SKM-1 (cell line): ENCODE measurements around the gene GADD45G.

Experiments used
- DNase-seq: peaks from one replicate; lab custom pipeline; 2025; ENCODE audit not compliant: unreplicated experiment; lab: John Stamatoyannopoulos, UW

GADD45G gene

DNA sequence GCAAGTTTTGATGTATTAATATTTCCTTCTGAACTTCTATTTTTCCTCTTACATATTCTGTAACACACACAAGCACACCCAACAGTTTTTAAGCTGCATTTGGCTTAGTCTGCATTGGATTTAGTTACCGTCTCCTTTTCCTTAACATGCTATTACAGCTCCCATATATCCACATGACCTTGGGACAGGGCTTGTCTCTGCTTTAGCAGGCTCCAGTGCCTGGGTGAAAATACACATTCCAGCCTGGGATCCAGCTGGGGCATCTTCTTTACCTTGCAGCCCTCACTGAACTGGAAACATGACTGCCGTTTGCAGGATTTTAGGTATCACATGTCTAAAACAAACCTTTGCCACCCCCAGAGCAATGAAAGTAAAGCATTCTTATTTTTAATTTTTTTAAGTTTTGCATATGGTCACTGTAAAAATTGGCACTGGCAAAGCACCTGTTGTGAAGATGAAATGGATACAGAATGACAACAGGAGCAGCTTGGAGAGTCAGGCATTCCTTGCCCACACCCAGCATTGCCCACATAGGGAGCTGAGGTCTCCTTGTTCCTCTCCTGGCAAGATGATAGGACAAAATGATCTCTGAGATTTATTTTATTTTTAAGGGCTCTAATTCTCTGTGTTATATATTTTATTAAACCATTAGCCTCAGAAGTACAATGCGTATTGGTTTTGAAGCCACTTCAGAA is 4.0 kb downstream of the GADD45G start:
- DNase-seq = no peak

DNA sequence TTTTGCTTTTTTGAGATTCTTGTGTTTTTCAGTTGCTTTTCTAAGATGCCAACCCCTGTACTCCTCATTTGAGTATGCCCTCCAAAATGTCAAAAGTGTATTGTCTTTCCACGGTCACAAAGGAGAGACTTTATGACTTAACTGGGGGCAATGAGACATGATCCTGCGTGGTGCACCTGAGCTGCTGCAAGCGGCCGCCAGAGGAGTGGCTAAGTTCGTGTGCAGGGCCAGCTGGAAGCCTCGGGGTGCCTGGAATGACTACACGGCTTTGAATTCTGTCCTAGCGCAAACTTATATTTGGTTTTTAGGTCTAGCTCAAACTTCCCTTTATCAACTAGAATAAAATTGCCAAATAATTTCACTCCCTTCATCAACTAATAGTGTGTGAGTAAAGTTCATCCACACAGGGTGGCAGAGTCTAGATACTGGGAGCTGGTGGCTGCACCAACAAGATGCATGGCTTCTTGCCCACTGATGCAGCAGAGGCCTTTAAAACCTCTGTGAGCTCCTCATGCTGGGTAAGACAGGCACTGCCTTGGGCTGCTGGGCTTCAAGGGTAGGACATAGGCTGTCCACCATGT is 4.7 kb downstream of the GADD45G start:
- DNase-seq = no peak

DNA sequence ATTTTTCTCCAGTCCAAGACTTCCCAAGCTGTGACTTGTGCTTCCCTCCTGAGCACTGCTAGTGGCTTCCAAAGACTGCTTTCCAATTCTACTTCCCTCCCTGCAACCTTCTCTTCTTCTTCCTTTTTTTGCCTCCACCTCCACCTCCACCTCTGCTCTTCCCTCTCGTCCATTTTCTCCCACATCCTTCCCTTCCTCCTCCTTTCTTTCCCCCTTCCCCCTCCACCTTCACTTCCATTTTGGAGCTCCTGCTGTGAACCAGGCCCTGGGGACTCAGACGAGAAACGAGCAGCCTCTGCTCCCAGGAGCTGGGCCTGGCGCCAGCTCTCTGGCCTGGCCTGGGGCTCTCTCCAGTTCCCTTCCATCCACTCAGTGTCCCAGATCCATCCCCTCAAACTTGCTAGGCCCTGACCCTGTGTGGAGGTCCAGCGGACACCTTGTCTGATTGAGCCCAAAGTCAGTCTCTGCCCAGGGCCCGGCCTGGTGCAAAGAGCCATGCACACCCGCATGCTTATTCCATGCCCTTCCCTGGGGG is 5.6 kb downstream of the GADD45G start:
- no peak for DNase-seq

DNA sequence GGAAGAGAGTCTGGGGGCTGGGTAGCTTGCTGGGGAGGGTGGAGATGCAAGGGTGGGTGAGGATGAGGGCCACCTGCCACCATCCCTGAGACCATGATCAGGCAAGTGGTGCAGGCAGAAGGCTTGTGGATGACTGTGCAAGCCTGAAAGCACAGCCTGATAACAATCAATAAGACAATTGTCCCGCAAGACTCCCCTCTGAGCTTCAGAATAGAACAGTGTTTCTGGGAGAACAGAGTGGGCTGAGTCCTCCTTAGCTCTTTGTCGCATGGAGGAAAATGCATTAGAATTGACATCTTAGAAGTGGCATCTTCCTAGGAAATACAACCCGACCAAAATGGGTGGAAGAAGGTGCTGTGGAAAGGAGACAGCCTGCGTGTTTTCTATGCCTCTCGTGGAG is 6.6 kb downstream of the GADD45G start:
- DNase-seq = no peak

DNA sequence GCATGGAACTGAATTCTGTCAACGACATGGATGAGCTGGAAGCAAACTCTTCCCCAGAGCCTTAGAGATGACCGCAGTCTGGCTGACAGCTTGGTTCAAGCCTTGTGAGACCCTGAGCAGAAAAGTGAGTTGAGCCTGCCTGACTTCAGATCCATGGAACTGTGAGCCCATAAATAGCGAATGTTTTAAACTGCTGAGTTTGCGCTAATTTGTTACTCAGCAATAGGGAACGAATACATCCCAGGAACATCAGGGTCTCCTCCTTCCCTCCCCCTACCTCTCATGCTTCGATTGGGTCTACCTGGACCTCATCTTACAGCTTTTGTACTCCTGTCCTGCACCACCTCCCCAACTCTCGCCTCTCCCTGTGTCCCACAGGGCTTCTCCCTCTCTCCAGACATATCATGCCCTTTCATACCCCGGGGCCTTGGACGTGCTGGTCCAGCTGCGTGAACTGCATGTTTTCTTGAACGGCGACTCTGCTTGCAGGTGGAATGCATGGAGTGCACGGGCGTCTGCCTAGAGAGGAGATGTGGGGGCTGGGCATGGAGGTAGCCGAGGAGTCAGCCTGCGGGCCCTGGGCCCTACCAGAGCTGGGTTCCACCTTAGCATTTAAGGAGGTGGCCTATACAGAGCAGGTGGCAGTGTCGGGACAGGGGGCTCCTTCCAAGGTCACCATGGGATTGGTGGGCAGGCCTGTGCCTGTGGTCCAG is 7.9 kb downstream of the GADD45G start:
- no peak for DNase-seq

DNA sequence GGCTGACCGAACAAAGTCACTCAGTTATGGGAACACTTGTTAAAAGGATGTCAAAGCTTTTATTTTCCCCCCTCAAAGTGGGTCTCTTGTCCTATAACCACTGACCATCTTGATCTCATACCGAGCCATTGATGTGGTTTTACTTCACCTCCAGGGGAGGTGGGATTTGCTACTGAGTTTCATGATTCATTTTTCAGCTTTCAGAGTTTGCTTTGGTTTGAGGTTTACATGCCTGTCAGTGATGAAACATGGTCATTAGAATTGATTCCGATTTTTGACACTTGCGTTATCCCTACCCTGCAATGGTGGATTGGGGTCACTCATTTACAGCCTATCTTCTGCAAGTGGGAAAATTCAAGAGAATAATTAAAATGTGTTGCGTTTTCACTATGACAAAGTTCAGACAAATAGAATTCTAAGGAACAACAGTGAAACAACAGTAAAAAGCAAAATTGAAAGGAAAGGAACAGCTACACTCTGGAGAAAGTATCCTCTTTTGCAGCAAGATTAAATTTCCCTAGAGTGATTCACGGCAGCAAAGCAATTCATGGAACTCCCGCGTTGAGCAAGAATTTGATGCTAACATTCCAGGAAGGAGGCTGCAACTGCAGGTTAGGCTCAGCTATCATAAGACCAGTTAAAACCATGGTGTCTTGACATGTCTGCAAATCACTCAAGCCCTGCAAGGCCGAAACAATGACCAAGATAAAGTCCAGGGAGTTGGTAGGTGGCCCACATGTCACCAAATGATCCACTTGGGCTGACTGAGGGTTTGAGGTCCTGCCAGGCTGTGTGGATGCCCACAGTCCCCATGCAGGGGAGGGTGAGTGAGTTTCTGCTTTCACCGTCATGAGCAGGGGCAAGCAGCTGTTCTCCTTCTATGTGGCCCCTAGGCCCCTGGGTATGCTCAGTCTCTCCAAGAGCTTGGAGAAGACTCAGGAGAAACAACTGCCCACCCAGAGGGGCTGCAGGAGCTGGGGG is 9.4 kb downstream of the GADD45G start:
- DNase-seq = no peak

DNA sequence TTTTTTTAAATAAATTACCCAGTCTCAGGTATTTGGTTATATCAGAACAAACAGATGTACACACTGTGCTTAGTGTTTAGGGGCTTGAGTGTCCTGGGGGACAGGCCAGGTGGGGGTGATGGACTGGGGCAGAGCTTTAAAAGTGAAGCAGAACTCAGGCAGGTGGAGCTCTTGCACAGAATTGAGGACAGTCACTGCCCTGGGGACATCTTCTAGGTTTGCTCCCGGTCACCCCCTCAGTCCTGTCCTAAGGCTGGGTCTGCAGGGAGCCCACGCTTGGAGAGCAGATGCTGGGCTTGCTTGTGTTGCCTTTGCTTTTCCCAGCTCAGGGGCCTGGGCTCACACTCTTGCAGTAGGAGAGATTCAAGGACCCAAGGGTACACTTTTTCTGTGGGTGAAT is 10.8 kb downstream of the GADD45G start:
- no peak for DNase-seq

DNA sequence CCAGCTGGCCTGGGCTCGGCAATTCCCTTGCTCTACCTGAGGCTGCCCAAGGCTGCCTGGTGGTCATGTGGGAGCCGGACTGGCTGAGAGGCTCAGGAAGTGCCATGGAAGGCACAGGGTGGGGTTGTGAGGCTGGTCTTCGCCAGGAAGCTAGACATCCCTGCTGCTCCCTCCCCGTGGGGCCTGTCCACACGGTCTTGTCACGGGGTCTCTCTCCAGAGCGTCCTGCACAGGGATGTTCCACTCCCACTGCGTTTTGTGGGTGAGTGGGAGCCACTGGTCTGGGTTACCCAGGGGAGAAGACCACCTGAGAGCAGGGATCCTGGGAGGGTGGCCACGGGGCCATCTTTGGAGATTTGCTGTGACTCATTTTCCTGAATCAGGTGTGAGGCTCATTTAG is 11.6 kb downstream of the GADD45G start:
- no peak for DNase-seq

DNA sequence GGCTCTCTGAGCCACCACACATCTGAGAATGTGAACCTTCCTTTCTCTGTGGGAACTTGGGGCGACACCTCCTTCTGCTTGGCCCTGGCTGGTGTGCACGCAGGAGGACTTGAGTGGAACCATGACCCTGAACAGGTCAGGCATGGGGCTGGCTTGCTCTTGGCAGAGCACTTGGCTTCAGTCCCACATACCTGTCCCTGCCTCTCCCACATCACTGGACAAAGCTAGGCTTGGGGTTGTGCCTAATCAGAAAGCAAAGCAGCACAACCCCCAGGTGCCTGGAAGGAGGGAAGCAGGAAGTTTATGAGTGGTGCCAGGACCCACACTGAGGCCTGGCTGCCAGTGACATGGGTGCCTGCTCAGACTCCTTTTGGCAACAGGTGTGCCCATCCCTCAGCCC is 13.2 kb downstream of the GADD45G start:
- DNase-seq = no peak

DNA sequence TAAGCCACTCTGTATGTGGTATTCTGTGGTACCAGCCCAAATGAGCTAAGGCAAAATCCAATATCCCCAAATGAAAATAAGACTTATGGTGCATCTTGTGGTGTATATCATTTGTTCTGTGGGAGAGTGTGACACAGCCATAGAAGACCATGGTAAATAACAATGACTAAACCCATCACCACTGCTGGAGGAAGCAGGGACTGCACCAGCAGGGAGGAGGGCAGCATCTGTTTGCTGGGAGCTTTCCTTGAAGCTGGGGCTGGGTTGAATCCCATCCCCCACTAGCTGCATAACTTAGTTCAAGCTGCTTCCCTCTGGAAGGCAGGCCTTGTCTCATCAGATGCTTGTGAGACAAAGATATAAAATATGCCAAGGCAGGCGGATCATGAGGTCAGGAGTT is 14.2 kb downstream of the GADD45G start:
- no peak for DNase-seq

DNA sequence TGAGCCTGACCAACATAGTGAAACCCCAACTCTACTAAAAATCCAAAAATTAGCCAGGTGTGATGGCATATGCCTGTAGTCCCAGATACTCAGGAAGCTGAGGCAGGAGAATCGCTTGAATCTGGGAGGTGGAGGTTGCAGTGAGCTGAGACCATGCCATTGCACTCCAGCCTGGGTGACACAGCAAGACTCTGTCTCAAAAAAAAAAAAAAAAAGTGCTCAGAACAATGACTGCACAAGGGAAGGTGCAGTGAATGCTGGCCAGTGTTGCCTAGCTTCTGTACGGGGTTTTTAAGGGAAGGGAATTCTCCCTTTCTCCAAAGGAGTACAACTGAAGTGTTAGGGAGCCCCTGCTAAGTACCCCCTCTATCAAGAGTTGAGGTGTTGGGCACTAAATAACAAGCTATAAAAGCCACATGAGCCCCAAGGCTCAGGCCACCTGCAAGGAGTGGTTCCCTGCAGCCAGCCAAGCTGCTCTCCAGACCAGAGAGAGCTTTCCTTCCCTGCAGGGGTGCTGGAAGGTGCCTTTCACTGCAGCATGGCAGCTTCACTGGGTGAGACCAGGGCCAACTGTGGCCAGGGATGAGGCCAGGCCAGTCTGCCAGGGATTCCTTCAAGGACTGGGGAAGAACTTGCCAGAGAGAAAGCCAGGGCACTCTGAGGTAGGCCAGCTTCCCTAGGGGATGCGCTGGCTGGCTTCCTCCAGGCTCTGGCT is 14.8 kb downstream of the GADD45G start:
- no peak for DNase-seq

DNA sequence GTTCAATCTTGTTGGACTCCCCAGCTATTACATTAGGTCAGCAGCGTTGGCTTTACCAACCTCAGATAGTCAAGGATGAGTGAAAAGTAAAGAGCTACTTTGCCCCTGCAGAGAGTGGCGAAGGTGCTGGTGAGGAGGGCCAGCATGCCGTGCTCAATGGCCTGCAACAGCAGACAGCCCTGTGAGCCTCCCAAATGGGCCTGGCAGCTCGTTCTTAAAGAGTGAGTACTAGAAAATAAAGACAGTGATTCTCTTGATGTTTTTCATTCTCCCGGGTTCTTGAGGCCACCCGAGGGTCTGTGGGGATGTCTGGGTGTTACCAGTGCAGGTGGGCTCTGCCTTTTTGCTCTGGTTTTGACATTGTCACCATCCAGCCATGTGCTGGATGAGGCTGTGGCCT is 16.2 kb downstream of the GADD45G start:
- DNase-seq = no peak

DNA sequence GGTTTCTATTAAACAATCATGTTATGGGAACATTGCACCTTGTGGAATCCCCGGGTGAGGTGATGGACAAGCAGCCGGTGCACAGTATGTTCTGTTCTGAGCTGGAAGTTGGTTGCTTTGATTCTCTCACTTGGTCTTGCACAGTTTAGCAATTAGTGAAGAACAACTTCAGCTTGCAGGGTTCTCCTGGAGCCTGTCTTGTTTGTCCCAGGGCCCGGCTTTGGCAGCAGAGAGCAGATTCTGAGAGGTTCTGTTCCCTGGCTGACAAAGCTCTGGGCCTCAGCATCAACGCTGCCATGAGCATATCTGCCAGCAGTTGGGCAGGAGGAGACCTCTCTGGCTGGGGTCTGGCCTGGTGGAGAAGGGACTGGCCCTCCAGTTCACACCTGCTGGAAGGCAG is 16.9 kb downstream of the GADD45G start:
- DNase-seq = no peak

DNA sequence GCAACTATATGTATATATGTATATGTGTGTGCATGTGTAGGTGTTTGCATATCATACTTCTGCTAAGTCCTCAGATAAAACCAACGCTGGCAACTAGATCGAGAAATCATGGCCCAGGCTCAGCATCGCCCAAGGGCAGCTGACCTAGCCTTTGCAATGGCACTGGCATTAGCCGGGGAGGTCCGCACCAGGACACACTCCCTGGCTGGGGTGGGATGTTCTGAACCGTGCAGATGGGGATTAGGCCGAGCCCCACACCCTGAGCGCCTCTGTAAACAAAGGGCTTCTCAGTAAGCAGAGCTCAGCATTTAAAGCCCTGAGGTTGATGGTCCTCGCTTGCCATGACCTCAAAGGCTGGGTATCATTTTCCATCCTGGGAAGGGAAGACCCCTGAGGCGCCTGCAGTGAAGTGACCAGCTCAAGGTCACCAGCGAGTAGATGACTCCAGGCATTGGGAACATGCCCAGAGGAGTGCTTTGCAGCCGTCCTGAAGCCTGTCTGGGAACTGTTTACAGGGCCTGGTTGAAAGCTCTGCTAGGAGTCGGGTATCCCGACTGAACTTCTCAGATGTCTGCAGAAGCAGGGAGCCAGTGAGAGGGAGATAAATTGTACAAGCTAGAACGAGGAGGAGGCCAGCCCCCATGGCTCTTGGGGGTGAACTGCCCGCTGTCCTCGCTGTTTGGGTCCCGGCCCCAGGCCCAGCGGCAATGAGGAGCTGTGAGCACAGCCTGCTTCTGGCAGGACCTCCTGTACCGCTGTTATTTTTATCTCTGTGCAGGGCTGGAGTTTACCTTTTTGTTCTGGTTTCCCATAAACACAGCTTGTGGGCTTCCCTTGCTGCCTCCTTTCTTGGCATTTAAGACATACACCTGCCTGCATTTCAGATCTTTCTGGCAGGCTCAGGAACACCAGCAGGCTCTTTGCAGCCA is 18.4 kb downstream of the GADD45G start:
- no peak for DNase-seq

DNA sequence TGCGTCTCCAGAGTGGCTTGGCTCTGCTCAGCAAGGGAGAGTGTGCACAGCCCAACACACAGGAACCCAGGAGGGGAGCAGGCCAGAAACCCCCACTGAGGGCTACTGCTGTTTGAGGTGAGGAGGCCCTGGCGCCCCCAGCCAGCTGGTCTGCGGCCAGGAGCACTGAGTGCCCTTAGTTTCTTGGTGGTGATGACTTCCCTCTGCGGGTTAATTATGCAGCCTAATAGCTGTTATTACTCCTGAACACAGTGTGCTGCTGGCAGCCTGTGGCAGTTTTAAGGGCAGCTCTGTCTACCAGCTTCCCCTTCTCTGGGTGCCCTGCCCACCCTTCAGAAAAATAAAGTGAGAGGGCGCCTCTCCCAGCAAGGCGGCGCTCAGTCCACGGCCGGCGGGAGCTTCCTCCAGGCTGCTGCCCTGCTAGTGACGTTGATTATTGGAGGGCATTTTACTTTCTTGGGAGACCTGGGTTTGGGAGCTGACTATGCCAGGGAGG is 19.2 kb downstream of the GADD45G start:
- no peak for DNase-seq

DNA sequence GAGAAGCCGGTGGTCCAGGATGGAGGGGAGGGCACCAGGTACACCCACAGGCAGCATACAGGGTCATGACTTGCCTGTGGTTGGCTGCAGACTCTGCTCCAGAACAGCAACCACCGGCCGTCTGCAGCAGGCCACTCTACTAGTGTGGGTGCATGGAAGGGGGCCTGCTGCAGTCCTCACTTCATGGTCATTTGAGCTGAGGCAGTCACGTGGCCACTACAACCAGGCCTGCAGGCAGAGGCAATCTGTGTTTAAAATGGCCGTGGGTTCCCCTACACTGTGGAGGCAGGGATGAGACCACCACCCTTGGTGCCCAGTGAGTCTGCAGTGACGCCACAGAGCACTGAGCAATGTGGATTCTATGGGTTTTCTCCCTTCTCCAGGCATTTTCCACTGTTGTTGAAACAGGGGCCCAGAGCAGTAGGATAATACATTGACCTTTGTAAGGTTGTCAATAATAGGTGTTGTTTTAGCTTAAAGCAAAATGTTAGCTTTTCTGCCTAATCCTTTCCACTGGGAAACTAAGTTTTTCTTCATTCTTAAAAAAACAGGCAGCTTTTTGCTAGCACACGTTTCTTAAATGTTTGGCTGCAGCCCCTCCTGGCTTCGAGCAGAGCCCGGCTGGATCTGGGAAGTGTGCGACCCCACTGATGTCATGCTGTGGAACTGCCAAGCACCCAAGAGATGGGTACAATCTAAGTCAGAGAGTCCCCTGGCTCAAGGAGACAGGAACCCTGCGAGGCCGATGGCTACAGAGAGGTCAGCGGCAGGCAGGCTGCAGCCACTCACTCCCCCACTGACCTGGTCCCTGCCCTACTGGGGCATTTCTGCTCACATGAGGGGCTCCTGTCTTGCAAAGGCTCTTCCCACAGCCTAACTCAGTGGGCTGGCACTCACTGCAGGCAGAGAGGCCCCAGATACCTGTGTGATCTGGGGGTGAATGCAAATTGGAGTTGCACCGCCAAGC is 21.2 kb downstream of the GADD45G start:
- DNase-seq = no peak

DNA sequence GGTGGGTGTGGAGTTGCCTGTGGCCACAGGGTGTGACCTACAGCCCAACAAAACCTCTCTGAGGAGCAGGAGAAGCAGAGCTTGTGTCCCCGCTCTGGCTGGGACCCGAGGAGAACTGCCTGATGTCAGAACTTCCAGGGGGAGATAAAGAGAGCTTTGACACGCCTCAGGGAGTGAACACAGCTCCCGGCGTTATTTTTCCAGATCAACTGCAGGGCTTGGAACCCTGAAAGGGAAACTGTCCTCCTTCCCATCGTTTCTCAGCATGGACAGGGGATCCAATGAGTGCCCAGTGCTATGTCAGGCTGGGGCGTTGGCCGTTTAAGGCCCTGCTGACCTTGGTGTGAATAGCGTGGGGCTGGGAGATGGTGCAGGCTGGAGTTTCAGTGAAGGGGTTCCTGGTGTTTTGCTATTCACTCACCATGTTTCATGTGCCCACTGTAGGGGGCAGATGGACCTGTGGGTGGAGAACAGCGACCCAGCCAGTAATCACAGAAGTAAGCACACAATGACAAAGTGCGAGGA is 22.0 kb downstream of the GADD45G start:
- no peak for DNase-seq

DNA sequence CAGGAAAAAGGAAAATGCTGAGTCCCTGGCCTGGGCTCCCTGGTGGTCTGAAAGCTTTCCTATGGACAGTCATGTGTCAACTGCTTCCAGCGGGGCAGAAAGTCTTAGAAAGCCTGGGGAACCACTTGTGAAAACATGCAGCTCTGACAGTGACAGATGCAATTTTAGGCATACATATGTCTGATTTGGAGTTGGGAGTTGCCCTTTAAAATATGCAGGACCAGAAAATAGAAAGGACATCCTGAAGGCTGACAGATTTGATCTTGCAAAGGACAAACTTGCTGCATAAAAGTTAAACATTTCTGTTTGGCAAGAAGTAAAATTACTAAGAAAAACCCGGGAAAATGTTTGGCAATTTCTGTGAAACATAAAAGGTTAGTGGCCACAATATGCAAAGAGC is 23.8 kb downstream of the GADD45G start:
- DNase-seq = no peak
